HepG2 (cell line): ENCODE data around the gene LRRC32. TPM values are rescaled to one million over a fixed set of nuclear protein-coding genes. Genes with fewer than 3 reads are reported as not detected.
A peak's percentile ranks its signal among the peaks of the same experiment; 100 is the strongest.

Source experiments
- ATAC-seq: fragments of 200-7000 bp; cut with Tn5 transposase; 3 replicates; pipeline ENCODE4 v1.9.1; 2020; ENCODE audit warnings: mild to moderate bottlenecking, moderate library complexity
- BruUV-seq: library from RNA; stranded (reverse); fragments of 400-500 nt; replicated peaks from 2 replicates; lab custom pipeline; 2021; lab: Mats Ljungman, UMichigan
- CTCF ChIA-PET: fragments of 300-600 bp; formaldehyde crosslinking; extraction: SDS; loops from one replicate; lab custom pipeline; 2021; ENCODE audit warnings: low total read pairs, inconsistent platforms, low intra/inter-chr PET ratio; lab: Yijun Ruan, JAX
- POLR2A ChIA-PET: fragments of 350-600 bp; sonication (Branson Sonifier 250); formaldehyde crosslinking; loops from one replicate; lab custom pipeline; 2020; ENCODE audit warnings: antibody characterized with exemption, inconsistent platforms; lab: Yijun Ruan, JAX
- DNase-seq: peaks from one replicate; pipeline ENCODE4 v3.0.0-alpha.2; 2015; ENCODE audit warnings: low spot score
- FAIRE-seq: peaks from 3 replicates; lab custom pipeline; 2011; peaks lifted over from hg19 to GRCh38; lab: Jason Lieb, UNC
- H2AFZ ChIP-seq: one replicate; pipeline ENCODE4 v1.6.1; 2011; ENCODE audit warnings: low read length, inconsistent platforms
- H3K27ac ChIP-seq: fragments of 300-600 bp; 3 replicates; pipeline ENCODE4 v1.8.0; 2011; ENCODE audit warnings: mixed run types, mild to moderate bottlenecking, mixed read lengths, low read length, inconsistent platforms; ENCODE audit not compliant: insufficient read depth; ENCODE audit errors: extremely low read length
- H3K27me3 ChIP-seq, 2 experiments: fragments of 200-600 bp in 1 of 2; 2 replicates in 1 of 2; 3 replicates in 1 of 2; pipeline versions ENCODE4 v1.6.0 to v1.8.0; 2011; ENCODE audit warnings: low read length in 2 of 2, mild to moderate bottlenecking in 2 of 2, moderate library complexity in 2 of 2, inconsistent platforms in 1 of 2; ENCODE audit not compliant: insufficient read depth in 2 of 2, control insufficient read depth in 1 of 2
- H3K36me3 ChIP-seq, 2 experiments: fragments of 200-600 bp in 1 of 2; replicated peaks in 1 of 2; 2 replicates in 1 of 2; 3 replicates in 1 of 2; pipeline versions ENCODE4 v1.5.1 to v1.8.0; 2011; ENCODE audit warnings: low read length in 2 of 2, inconsistent platforms in 1 of 2; ENCODE audit not compliant: insufficient read depth in 2 of 2, control insufficient read depth in 1 of 2
- H3K4me1 ChIP-seq: 2 replicates; pipeline ENCODE4 v1.5.1; 2012; ENCODE audit warnings: low read length, inconsistent platforms; ENCODE audit not compliant: insufficient read depth
- H3K4me2 ChIP-seq: 2 replicates; pipeline ENCODE4 v1.6.0; 2011; ENCODE audit warnings: low read depth, low read length, inconsistent platforms
- H3K4me3 ChIP-seq, 3 experiments: fragments of 200-600 bp in 1 of 3; sonication (generic), shearing (Covaris generic) in 1 of 3; replicated peaks in 1 of 3; 2 replicates each; pipeline ENCODE4 v1.5.1; 2011 to 2016; ENCODE audit warnings: low read length in 3 of 3, inconsistent platforms in 2 of 3, low read depth in 2 of 3, mild to moderate bottlenecking in 2 of 3, control low read depth in 1 of 3, mixed read lengths in 1 of 3; ENCODE audit not compliant: insufficient read depth in 1 of 3
- H3K79me2 ChIP-seq: one replicate; pipeline ENCODE4 v1.6.1; 2011; ENCODE audit warnings: low read length, inconsistent platforms; ENCODE audit not compliant: insufficient read depth
- H3K9ac ChIP-seq: 2 replicates; pipeline ENCODE4 v1.6.0; 2011; ENCODE audit warnings: mild to moderate bottlenecking, low read depth, low read length, inconsistent platforms; ENCODE audit not compliant: insufficient read depth
- H3K9me3 ChIP-seq: 2 replicates; pipeline ENCODE4 v1.5.1; 2012; ENCODE audit warnings: mild to moderate bottlenecking, low read length
- H4K20me1 ChIP-seq: 2 replicates; pipeline ENCODE4 v1.6.0; 2011; ENCODE audit warnings: inconsistent platforms, mild to moderate bottlenecking, low read length, moderate library complexity; ENCODE audit not compliant: insufficient read depth
- MED8 ChIP-seq: sonication (generic); formaldehyde crosslinking; IDR thresholded peaks from 2 replicates; pipeline ENCODE4 v1.8.1; 2023; ENCODE audit warnings: mild to moderate bottlenecking, missing genetic modification reagents; ENCODE audit not compliant: insufficient replicate concordance
- PITX1 ChIP-seq: sonication (generic); formaldehyde crosslinking; IDR thresholded peaks from 2 replicates; pipeline ENCODE4 v1.5.1; 2020; ENCODE audit warnings: mild to moderate bottlenecking, missing genetic modification reagents
- RELA ChIP-seq: sonication (generic); formaldehyde crosslinking; IDR thresholded peaks from 2 replicates; pipeline ENCODE4 v1.4.0; 2020; ENCODE audit warnings: missing genetic modification reagents
- ZNF331 ChIP-seq: sonication (generic); formaldehyde crosslinking; IDR thresholded peaks from 2 replicates; pipeline ENCODE4 v1.4.0; 2020; ENCODE audit warnings: missing genetic modification reagents
- ZNF703 ChIP-seq: sonication (generic); formaldehyde crosslinking; IDR thresholded peaks from 2 replicates; pipeline ENCODE4 v1.5.1; 2020; ENCODE audit warnings: missing genetic modification reagents, mild to moderate bottlenecking, moderate library complexity, borderline replicate concordance
- WGBS: methylation state at CpG from one replicate; pipeline ENCODE4 v1.1.6; 2017; ENCODE audit warnings: low lambda C conversion rate; 5-methylcytosine and 5-hydroxymethylcytosine counted together
- in situ Hi-C: cut with HindIII; loops from 2 replicates; pipeline ENCODE4 v1.10.0; 2017; ENCODE audit warnings: low pct_unique_long_range_greater_than_20kb; ENCODE audit not compliant: extremely low pct_ligation_motif_present
- intact Hi-C: fragments of 100-400 bp; cut with micrococcal nuclease; formaldehyde crosslinking; loops from one replicate; pipeline ENCODE4 v1.10.0; 2022; ENCODE audit not compliant: unreplicated experiment
- polyA plus RNA-seq, 8 experiments: library from polyadenylated mRNA; depleted of rRNA in 3 of 8; stranded (reverse) in 7 of 8; unstranded in 1 of 8; fragments of >200 nt; fragmentation: Illumina TruSeq in 4 of 8; extraction: Trizol in 4 of 8; gene quantifications; 2 replicates each; pipeline versions ENCODE4 v1.2.1 to v1.2.3, GENCODE V29; 2011 to 2016; ENCODE audit warnings: low read depth in 4 of 8, missing spikeins in 1 of 8, mixed read lengths in 1 of 8; ENCODE audit not compliant: insufficient read depth in 1 of 8
- total RNA-seq, 5 experiments: library from RNA; depleted of rRNA; stranded (reverse); fragments of >200 nt; fragmentation: Illumina TruSeq; extraction: Trizol; gene quantifications; 2 replicates each; pipeline ENCODE4 v1.2.3, GENCODE V29; 2016; ENCODE audit warnings: low read depth in 1 of 5

LRRC32 gene
- total and polyA plus RNA-seq, 2 of the 13 experiments (the other 11 are each of a cell fraction or from before 2014, with no cell fraction given), result 0.07 TPM; not detected in 1

DNA sequence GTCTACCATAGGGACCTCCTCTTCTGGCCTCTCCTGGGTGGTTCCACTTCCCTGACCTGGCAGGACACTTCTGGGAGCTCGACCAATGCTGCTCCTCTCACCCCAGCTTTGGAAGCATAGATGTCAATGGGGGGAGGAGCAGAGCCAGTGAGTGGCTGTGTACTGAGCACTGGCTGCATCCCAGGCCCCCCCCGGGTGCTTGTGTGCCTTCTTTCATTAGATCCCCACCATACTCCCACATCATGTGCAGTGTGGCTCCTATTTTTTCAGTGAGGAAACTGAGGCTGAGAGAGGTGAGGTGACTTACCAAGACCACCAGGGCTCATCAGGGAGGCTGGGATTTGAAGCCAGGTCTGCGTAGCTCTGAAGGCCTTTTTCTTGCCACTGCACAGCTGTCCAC lies 44.3 kb downstream of the LRRC32 start (continued):
- no peak for TF ChIP-seq PITX1 (CRISPR knock-in tag)

DNA sequence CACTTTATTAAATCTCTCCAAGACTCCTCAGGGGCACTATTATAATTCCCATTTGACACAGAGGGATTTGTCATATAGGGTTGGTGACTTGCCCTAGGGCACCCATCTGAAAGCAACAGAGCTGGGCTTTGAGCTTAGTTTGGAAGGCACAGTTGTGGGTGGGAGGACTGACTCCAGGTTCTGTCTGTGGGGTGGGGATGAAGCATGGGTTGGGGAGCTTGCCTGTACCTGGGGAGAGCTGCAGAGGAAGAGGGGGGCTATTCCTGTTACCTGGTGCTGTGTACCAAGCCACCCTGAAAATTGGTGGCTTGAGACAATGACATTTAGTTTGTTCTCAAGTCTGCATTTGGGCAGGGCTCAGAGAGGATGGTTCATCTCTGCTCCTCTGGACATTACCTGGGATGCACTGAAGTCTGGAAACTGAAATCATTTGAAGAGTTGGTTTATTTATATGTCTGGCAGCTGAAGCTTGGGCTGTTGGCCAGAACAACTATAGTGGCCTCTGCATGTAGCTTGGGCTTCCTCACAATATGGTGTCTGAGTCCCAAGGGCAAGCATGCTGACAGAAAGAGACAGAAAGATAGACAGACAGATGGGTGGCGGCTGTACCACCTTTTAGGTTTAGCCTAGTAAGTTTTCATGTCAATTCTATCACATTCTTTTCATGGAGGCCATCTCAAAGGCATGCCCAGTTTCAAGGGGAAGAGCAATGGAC lies 44.9 kb downstream of the LRRC32 start:
- intact Hi-C loops (no loop called here), in situ Hi-C loops (no loop called here)
- H3K27ac ChIP-seq, result no peak overlapping the region
- ChIA-PET POLR2A (no interaction called here), CTCF (no interaction called here)
- BruUV-seq, result no TSS peak
- no peak for TF ChIP-seq MED8 (CRISPR knock-in tag)
- no peak for TF ChIP-seq RELA (CRISPR knock-in tag)
- TF ChIP-seq ZNF703, result no peak
- peak; percentile 57; the same call in 1 of the 2 replicates for TF ChIP-seq ZNF331 (CRISPR knock-in tag)
- ATAC-seq, result no peak
- H4K20me1 ChIP-seq, result no peaks in the 10 kb centered on the region
- H3K36me3 ChIP-seq, result no peaks in the 10 kb centered on the region
- no peaks in the 10 kb centered on the region for H3K79me2 ChIP-seq
- no peaks in the 10 kb centered on the region for H3K4me1 ChIP-seq
- H3K9me3 ChIP-seq, result no peaks in the 10 kb centered on the region
- H3K4me3 ChIP-seq, result no peak overlapping the region
- WGBS, result 0% methylated on average over 1 of the region's 1 CpG
- no peak overlapping the region for H3K9ac ChIP-seq
- FAIRE-seq, result no peak
- no peak overlapping the region for H3K4me2 ChIP-seq
- no peak overlapping the region for H2AFZ ChIP-seq
- DNase-seq, result no peak
- H3K27me3 ChIP-seq, result peaks cover 7 to 11% of the 10 kb centered on the region in 2 experiments
